Ishikawa (cell line): ENCODE measurements around the gene PADI6.

ENCODE experiments used
- EGR1 ChIP-seq: IDR thresholded peaks from 2 replicates; pipeline ENCODE4 v1.6.1; 2012
- EP300 ChIP-seq: IDR thresholded peaks from 2 replicates; pipeline ENCODE4 v1.6.1; 2012; ENCODE audit warnings: borderline replicate concordance
- MAX ChIP-seq: IDR thresholded peaks from 2 replicates; pipeline ENCODE4 v1.6.1; 2012
- RAD21 ChIP-seq: IDR thresholded peaks from 2 replicates; pipeline ENCODE4 v1.6.1; 2012; ENCODE audit warnings: low read depth
- TAF1 ChIP-seq: IDR thresholded peaks from 2 replicates; pipeline ENCODE4 v1.6.1; 2012; ENCODE audit warnings: low read depth, mild to moderate bottlenecking
- USF1 ChIP-seq: IDR thresholded peaks from 2 replicates; pipeline ENCODE4 v1.6.1; 2012
- YY1 ChIP-seq: IDR thresholded peaks from 2 replicates; pipeline ENCODE4 v1.6.1; 2012; ENCODE audit warnings: low read depth
- ZBTB7A ChIP-seq: IDR thresholded peaks from 2 replicates; pipeline ENCODE4 v1.6.1; 2012; ENCODE audit warnings: low read depth

DNA sequence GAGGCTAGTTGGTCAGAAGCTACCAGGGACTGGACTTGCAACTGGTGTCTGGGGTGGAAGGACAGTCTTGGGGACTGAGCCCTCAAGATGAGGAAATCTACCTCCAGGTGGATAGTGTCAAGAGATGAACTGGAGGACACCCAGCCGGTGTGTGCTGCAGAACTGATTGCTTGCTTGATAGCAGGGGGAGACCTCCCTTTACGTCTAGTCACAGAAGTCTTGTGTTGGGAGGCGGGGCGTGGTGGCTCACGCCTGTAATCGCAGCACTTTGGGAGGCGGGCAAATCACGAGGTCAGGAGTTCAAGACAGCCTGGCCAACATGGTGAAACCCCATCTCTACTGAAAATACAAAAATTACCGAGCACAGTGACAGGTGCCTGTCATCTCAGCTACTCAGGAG, 62.6 kb downstream of the PADI6 start:
- no peak for TF ChIP-seq YY1
- no peak for TF ChIP-seq EP300
- no peak for TF ChIP-seq MAX
- no peak for TF ChIP-seq ZBTB7A
- no peak for TF ChIP-seq RAD21
- TF ChIP-seq EGR1 = no peak
- TF ChIP-seq USF1 = no peak
- no peak for TF ChIP-seq TAF1
